Measurements from ENCODE around the gene RFT1. TPM values are rescaled to one million over a fixed set of nuclear protein-coding genes. Genes with fewer than 3 reads are reported as not detected.
A peak's percentile ranks its signal among the peaks of the same experiment; 100 is the strongest.
"Not testable (repeated sequence)": the region's sequence is repeated elsewhere in the genome, so short reads cannot be mapped to it uniquely, and the experiment has no call there.

Gene RFT1
- total and polyA plus RNA-seq, 9 donors: 8.3 to 23.6 (median 17.8) TPM

DNA sequence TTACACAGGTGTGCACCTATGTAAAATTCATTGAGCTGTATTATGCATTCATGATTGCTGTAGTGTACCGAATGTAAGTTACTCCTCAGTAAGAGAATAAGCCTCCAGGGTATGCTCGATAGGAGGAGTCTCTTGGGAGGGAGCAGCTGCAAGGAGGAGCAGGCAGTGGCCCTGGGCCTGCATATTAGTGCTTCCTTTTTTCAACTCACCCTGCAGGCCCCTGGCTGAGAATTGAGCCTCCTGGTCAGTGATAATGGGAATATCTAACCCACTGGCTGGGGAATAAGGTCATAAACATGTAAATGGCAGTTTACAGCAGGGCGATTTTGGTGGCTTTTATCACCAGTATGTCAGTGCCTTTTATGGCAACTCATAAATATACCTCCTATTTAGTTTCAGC, 62.7 kb downstream of the RFT1 start:
- WGBS, 3 donors: 55 to 75% (median 62%) methylated on average over 3 of the region's 3 CpGs

DNA sequence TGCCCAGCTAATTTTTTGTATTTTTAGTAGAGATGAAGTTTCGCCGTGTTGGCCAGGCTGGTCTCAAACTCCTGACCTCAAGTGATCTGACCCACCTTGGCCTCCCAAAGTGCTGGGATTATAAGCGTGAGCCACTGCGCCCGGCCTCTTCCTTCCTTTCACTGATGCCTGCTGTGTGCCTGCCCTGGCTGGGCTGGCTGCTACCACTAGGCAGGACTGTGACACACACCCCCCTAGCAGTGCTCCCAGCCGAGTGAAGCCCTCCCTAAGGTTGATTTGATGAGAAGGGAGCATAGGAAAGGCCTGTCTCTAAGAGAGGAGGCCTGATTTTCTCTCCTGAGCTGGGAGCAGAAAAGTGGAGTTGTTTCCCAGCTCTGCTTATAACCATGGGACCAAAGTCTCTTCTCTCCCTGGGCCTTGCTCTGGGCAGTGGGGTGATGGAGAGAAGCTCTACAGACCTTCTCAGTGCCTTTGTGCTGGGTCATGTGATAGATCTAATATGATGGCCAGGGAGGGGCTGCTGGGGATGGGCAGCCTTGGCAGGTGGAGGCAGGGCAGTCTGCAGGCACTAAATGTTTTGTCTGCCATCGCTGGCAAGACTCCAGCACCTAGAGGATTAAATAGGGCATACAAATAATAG, 64.3 kb downstream of the RFT1 start:
- Histone ChIP-seq H3K27me3 (no peaks in the 10 kb centered on the region), H3K9me3 (no peaks in the 10 kb centered on the region), H3K4me3 (no peak overlapping the region), H3K27ac (no peak overlapping the region), H3K4me1 (ENCODE audit: insufficient read depth) (no peaks in the 10 kb centered on the region), H3K36me3 (no peaks in the 10 kb centered on the region)
- 84 to 89% (median 85%) methylated on average over 7 of the region's 7 CpGs for WGBS, 3 donors
- intact Hi-C loops (cut with DNase I): no loop called here
- peak in 2 of 5 donors; percentile 3 to 21 for DNase-seq
- TF ChIP-seq, protein P1, sequence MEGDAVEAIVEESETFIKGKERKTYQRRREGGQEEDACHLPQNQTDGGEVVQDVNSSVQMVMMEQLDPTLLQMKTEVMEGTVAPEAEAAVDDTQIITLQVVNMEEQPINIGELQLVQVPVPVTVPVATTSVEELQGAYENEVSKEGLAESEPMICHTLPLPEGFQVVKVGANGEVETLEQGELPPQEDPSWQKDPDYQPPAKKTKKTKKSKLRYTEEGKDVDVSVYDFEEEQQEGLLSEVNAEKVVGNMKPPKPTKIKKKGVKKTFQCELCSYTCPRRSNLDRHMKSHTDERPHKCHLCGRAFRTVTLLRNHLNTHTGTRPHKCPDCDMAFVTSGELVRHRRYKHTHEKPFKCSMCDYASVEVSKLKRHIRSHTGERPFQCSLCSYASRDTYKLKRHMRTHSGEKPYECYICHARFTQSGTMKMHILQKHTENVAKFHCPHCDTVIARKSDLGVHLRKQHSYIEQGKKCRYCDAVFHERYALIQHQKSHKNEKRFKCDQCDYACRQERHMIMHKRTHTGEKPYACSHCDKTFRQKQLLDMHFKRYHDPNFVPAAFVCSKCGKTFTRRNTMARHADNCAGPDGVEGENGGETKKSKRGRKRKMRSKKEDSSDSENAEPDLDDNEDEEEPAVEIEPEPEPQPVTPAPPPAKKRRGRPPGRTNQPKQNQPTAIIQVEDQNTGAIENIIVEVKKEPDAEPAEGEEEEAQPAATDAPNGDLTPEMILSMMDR (IDR thresholded peaks at IDR 0.05): no peak
- TF ChIP-seq EP300 (IDR thresholded peaks at IDR 0.05): no peak
- no peak for TF ChIP-seq POLR2A (IDR thresholded peaks at IDR 0.05)

More for the DNA sequence above, 62.7 kb downstream of the RFT1 start:
- no peaks in the 10 kb centered on the region for H3K9me3 ChIP-seq
- no peak overlapping the region for H3K4me3 ChIP-seq
- intact Hi-C loops (cut with DNase I): no loop called here
- no peak overlapping the region for H3K27ac ChIP-seq
- no peaks in the 10 kb centered on the region for H3K27me3 ChIP-seq
- H3K36me3 ChIP-seq: no peaks in the 10 kb centered on the region
- TF ChIP-seq EP300 (IDR thresholded peaks at IDR 0.05): no peak
- TF ChIP-seq, protein P1 (IDR thresholded peaks at IDR 0.05): no peak
- no peak for TF ChIP-seq POLR2A (IDR thresholded peaks at IDR 0.05)
- DNase-seq: no peak
- peaks cover 4% of the 10 kb centered on the region for H3K4me1 ChIP-seq (ENCODE audit: insufficient read depth)

DNA sequence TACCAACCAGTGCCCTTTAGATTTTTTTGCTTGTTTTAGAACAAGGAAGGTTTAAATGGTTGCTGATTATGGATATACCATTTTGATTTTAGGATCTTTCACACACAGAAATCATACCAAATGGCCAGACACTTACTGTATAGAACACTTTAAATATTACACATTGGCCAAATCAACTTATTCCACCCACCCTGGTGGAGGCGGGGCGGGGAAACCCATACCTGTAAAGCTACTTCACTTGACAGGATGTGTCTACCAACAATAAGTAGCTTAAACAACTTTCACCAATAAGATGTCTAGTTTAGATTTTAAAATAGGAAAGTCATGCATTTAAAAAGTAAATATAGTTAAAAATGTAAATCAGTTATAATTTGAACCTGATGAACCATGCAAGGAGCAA, 67.3 kb downstream of the RFT1 start:
- 95 to 99% (median 95%) methylated on average over 2 of the region's 2 CpGs for WGBS, 3 donors
- TF ChIP-seq, protein P1 (IDR thresholded peaks at IDR 0.05): no peak
- TF ChIP-seq EP300 (IDR thresholded peaks at IDR 0.05) (no peak), POLR2A (IDR thresholded peaks at IDR 0.05) (no peak)
- Histone ChIP-seq H3K27me3 (no peaks in the 10 kb centered on the region), H3K4me1 (ENCODE audit: insufficient read depth) (no peaks in the 10 kb centered on the region), H3K36me3 (no peaks in the 10 kb centered on the region), H3K27ac (no peak overlapping the region), H3K9me3 (no peaks in the 10 kb centered on the region), H3K4me3 (no peak overlapping the region)
- no peak for DNase-seq
- intact Hi-C loops (cut with DNase I): no loop called here

DNA sequence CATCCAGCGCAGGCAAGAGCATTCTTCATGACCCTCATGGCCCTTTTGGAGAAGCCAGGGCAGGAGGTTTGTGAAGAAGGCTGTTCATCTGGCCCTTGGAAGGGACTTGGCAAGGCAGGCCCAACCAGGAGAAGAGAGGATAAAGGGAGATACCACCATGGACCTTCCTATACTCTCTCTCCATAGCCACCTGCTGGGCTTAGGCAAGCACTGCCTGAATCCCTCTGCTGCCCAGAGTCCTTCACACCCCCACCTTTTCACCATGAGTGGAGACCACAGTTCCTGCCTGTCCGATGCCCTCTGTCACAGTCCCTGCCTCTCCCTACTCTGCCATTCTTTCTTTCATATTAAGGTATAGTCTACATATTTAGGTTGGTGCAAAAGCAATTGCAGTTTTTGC, 73.8 kb downstream of the RFT1 start:
- intact Hi-C loops (cut with DNase I): no loop called here
- Histone ChIP-seq H3K27ac (no peak overlapping the region), H3K4me3 (no peak overlapping the region), H3K36me3 (no peaks in the 10 kb centered on the region), H3K9me3 (no peaks in the 10 kb centered on the region), H3K4me1 (ENCODE audit: insufficient read depth) (no peaks in the 10 kb centered on the region), H3K27me3 (no peaks in the 10 kb centered on the region)
- 92 to 95% (median 94%) methylated on average over 2 of the region's 2 CpGs for WGBS, 3 donors
- TF ChIP-seq POLR2A (IDR thresholded peaks at IDR 0.05): no peak
- no peak for DNase-seq

DNA sequence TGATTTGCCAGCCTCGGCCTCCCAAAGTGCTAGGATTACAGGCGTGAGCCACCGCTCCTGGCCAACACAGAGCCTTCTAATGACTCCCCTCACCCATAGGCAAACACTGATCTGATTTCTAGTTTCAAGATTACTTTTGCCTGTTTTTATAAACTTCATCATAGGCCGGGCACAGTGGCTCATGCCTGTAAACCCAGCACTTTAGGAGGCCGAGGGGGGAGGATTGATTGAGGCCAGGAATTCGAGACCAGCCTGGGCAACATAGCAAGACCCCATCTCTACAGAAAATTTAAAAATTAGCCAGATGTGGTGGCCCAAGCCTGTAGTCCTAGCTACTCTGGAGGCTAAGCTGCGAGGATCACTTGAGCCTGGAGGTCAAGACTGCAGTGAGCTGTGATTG, 76.0 kb downstream of the RFT1 start:
- H3K27ac ChIP-seq; intact Hi-C loops (cut with DNase I); H3K4me3 ChIP-seq; DNase-seq; H3K9me3 ChIP-seq; H3K36me3 ChIP-seq; H3K27me3 ChIP-seq; H3K4me1 ChIP-seq (ENCODE audit: insufficient read depth): not testable (repeated sequence)
- 78 to 90% (median 88%) methylated on average over 6 to 7 of the region's 7 CpGs for WGBS, 3 donors

Measured in ovary (tissue), 9 donors.